Panc1 (cell line): ENCODE measurements around the gene GRAMD1B. TPM values are rescaled to one million over a fixed set of nuclear protein-coding genes. Genes with fewer than 3 reads are reported as not detected.

Experiments used
- ATAC-seq: fragments of 200-7000 bp; cut with Tn5 transposase; 2 replicates; pipeline ENCODE4 v1.9.1; 2020; ENCODE audit warnings: mild to moderate bottlenecking, moderate library complexity
- BruUV-seq: library from RNA; stranded (reverse); fragments of 400-500 nt; replicated peaks from 2 replicates; lab custom pipeline; 2021; lab: Mats Ljungman, UMichigan
- CTCF ChIA-PET: fragments of 300-600 bp; sonication (Branson Sonifier 250); formaldehyde crosslinking; loops from one replicate; lab custom pipeline; 2022; ENCODE audit warnings: antibody characterized with exemption; lab: Charles Lee
- POLR2A ChIA-PET: fragments of 300-600 bp; sonication (Branson Sonifier 250); formaldehyde crosslinking; loops from one replicate; lab custom pipeline; 2022; ENCODE audit warnings: antibody characterized with exemption; lab: Charles Lee
- DNase-seq: peaks from one replicate; pipeline ENCODE4 v3.0.0-alpha.2; 2010; ENCODE audit warnings: low read depth, low spot score
- H3K27ac ChIP-seq: 2 replicates; pipeline ENCODE4 v1.5.1; 2011; ENCODE audit warnings: mild to moderate bottlenecking, low read length, inconsistent platforms
- H3K27me3 ChIP-seq: fragments of 200-500 bp; sonication (Bioruptor generic); 2 replicates; pipeline ENCODE4 v1.6.0; 2014; ENCODE audit warnings: low read length, inconsistent platforms; ENCODE audit not compliant: control insufficient read depth, insufficient read depth
- H3K36me3 ChIP-seq: fragments of 200-500 bp; sonication (Bioruptor generic); 2 replicates; pipeline ENCODE4 v1.5.1; 2014; ENCODE audit warnings: inconsistent platforms, mild to moderate bottlenecking, low read length, moderate library complexity; ENCODE audit not compliant: control insufficient read depth, insufficient read depth
- H3K4me1 ChIP-seq: 2 replicates; pipeline ENCODE4 v1.5.1; 2011; ENCODE audit warnings: inconsistent platforms, mild to moderate bottlenecking, low read length, moderate library complexity; ENCODE audit not compliant: control insufficient read depth, insufficient read depth
- H3K4me3 ChIP-seq, 2 experiments: 2 replicates each; pipeline ENCODE4 v1.5.1; 2011 to 2012; ENCODE audit warnings: low read depth in 2 of 2, low read length in 2 of 2, mild to moderate bottlenecking in 2 of 2, inconsistent platforms in 1 of 2, moderate library complexity in 1 of 2
- H3K9me3 ChIP-seq: fragments of 200-500 bp; sonication (Bioruptor generic); 2 replicates; pipeline ENCODE4 v1.5.1; 2014; ENCODE audit warnings: low read depth, mild to moderate bottlenecking, inconsistent platforms, low read length, moderate library complexity; ENCODE audit not compliant: control insufficient read depth, insufficient read depth
- CTCF ChIP-seq: fragments of 450-650 bp; IDR thresholded peaks from 2 replicates; pipeline ENCODE4 v1.5.1; 2017; ENCODE audit warnings: mild to moderate bottlenecking
- POLR2AphosphoS5 ChIP-seq: IDR thresholded peaks from 2 replicates; pipeline ENCODE4 v1.6.1; 2012; ENCODE audit warnings: mild to moderate bottlenecking, low read depth, low read length, moderate library complexity
- REST ChIP-seq, 2 experiments: IDR thresholded peaks; 2 replicates each; pipeline ENCODE4 v1.6.1; 2011 to 2012; ENCODE audit warnings: low read depth in 2 of 2, control low read depth in 1 of 2, low read length in 1 of 2, mild to moderate bottlenecking in 1 of 2, moderate library complexity in 1 of 2; ENCODE audit not compliant: insufficient read depth in 1 of 2
- SIN3A ChIP-seq: IDR thresholded peaks from 2 replicates; pipeline ENCODE4 v1.6.1; 2012; ENCODE audit warnings: low read depth, mild to moderate bottlenecking, low read length, moderate library complexity, borderline replicate concordance; ENCODE audit not compliant: insufficient read depth
- TCF7L2 ChIP-seq: IDR thresholded peaks from 2 replicates; pipeline ENCODE4 v1.6.1; 2011; ENCODE audit warnings: mild to moderate bottlenecking, low read depth, low read length, inconsistent platforms
- in situ Hi-C: cut with HindIII; loops from 2 replicates; pipeline ENCODE4 v1.10.0; 2016; ENCODE audit warnings: low sequenced_read_pairs, low pct_unique_long_range_greater_than_20kb
- intact Hi-C: fragments of 100-400 bp; cut with micrococcal nuclease; formaldehyde crosslinking; loops from one replicate; pipeline ENCODE4 v1.10.0; 2022; ENCODE audit not compliant: unreplicated experiment
- total RNA-seq: library from RNA; stranded (reverse); gene quantifications from one replicate; pipeline ENCODE4 v1.2.1, GENCODE V29; 2021; ENCODE audit not compliant: unreplicated experiment

Gene GRAMD1B
- total RNA-seq, 1 experiment from 2014 or later = 0.46 TPM

GRCh38 chr11:123427405-123427804 is 2.7 kb upstream of the GRAMD1B start:
- intact Hi-C loops (no loop called here), in situ Hi-C loops (no loop called here)
- no TSS peak for BruUV-seq
- H3K36me3 ChIP-seq = no peaks in the 10 kb centered on the region; the same call in 1 of the 2 replicates
- TF ChIP-seq TCF7L2 (no peak), POLR2AphosphoS5 (no peak), CTCF (no peak), SIN3A (no peak), REST (IDR thresholded peaks at IDR 0.05; ENCODE audit: insufficient read depth in 1 of 2, low read depth in 2 of 2, low read length in 1 of 2) (no peak)
- no peak overlapping the region for H3K27ac ChIP-seq
- no peaks in the 10 kb centered on the region for H3K4me1 ChIP-seq
- ChIA-PET POLR2A (no interaction called here), CTCF (interaction anchor here (0.6 kb wide), 1 partner anchor 57 kb away, joined by 3 read pairs; no protein-coding TSS in a partner anchor)
- ATAC-seq = no peak
- no peak for DNase-seq
- no peak overlapping the region for H3K4me3 ChIP-seq
- H3K27me3 ChIP-seq = peaks cover 49% of the 10 kb centered on the region
- H3K9me3 ChIP-seq = no peaks in the 10 kb centered on the region

- no peak for ATAC-seq
- no peak for TF ChIP-seq REST (IDR thresholded peaks at IDR 0.05; ENCODE audit: insufficient read depth in 1 of 2, low read depth in 2 of 2, low read length in 1 of 2)
- TF ChIP-seq POLR2AphosphoS5 = no peak
- TF ChIP-seq CTCF = no peak
- ChIA-PET POLR2A (no interaction called here), CTCF (no interaction called here)
- BruUV-seq = no TSS peak
- no peak for DNase-seq
- in situ Hi-C loops (no loop called here), intact Hi-C loops (no loop called here)
- Histone ChIP-seq H3K27ac (no peak overlapping the region), H3K27me3 (peaks cover 45% of the 10 kb centered on the region), H3K4me1 (no peaks in the 10 kb centered on the region), H3K36me3 (no peaks in the 10 kb centered on the region; the same call in 1 of the 2 replicates), H3K9me3 (no peaks in the 10 kb centered on the region), H3K4me3 (no peak overlapping the region)
These were observed 1.9 kb upstream of the GRAMD1B start for GRCh38 chr11:123428116-123428715.
